ENCODE data around the gene GLB1L3. TPM values are rescaled to one million over a fixed set of nuclear protein-coding genes. Genes with fewer than 3 reads are reported as not detected.
"Not testable (repeated sequence)": the region's sequence is repeated elsewhere in the genome, so short reads cannot be mapped to it uniquely, and the experiment has no call there.

Gene GLB1L3
- polyA plus RNA-seq, 1 experiment: not detected

GRCh38 chr11:134312807-134313206 is 36.6 kb downstream of the GLB1L3 start:
- CTCF ChIA-PET: no interaction called here
- 0 out of 2 replicates have a peak, but pooled peaks cover 4% of the 10 kb centered on the region for H3K9me3 ChIP-seq (ENCODE audit: control insufficient read depth, insufficient read depth, low read length)
- H3K27me3 ChIP-seq (ENCODE audit: control insufficient read depth, insufficient read depth, low read length): no peaks in the 10 kb centered on the region
- no peak overlapping the region for H3K4me3 ChIP-seq (ENCODE audit: low read depth, low read length)
- no peak overlapping the region for H3K27ac ChIP-seq (ENCODE audit: low read depth, low read length)
- TF ChIP-seq, protein P1, sequence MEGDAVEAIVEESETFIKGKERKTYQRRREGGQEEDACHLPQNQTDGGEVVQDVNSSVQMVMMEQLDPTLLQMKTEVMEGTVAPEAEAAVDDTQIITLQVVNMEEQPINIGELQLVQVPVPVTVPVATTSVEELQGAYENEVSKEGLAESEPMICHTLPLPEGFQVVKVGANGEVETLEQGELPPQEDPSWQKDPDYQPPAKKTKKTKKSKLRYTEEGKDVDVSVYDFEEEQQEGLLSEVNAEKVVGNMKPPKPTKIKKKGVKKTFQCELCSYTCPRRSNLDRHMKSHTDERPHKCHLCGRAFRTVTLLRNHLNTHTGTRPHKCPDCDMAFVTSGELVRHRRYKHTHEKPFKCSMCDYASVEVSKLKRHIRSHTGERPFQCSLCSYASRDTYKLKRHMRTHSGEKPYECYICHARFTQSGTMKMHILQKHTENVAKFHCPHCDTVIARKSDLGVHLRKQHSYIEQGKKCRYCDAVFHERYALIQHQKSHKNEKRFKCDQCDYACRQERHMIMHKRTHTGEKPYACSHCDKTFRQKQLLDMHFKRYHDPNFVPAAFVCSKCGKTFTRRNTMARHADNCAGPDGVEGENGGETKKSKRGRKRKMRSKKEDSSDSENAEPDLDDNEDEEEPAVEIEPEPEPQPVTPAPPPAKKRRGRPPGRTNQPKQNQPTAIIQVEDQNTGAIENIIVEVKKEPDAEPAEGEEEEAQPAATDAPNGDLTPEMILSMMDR (IDR thresholded peaks at IDR 0.05; ENCODE audit: low read depth, low read length): no peak
- POLR2A ChIA-PET: no interaction called here
- no peak for DNase-seq (ENCODE audit: low read depth, low spot score)

GRCh38 chr11:134313379-134313778 is 37.2 kb downstream of the GLB1L3 start:
- CTCF ChIA-PET: no interaction called here
- POLR2A ChIA-PET: no interaction called here
- TF ChIP-seq, protein P1 (IDR thresholded peaks at IDR 0.05; ENCODE audit: low read depth, low read length): no peak
- H3K9me3 ChIP-seq (ENCODE audit: control insufficient read depth, insufficient read depth, low read length): 0 out of 2 replicates have a peak, but pooled peaks cover 4% of the 10 kb centered on the region
- H3K27me3 ChIP-seq (ENCODE audit: control insufficient read depth, insufficient read depth, low read length): no peaks in the 10 kb centered on the region
- no peak for DNase-seq (ENCODE audit: low read depth, low spot score)
- H3K4me3 ChIP-seq (ENCODE audit: low read depth, low read length): no peak overlapping the region
- H3K27ac ChIP-seq (ENCODE audit: low read depth, low read length): no peak overlapping the region

DNA sequence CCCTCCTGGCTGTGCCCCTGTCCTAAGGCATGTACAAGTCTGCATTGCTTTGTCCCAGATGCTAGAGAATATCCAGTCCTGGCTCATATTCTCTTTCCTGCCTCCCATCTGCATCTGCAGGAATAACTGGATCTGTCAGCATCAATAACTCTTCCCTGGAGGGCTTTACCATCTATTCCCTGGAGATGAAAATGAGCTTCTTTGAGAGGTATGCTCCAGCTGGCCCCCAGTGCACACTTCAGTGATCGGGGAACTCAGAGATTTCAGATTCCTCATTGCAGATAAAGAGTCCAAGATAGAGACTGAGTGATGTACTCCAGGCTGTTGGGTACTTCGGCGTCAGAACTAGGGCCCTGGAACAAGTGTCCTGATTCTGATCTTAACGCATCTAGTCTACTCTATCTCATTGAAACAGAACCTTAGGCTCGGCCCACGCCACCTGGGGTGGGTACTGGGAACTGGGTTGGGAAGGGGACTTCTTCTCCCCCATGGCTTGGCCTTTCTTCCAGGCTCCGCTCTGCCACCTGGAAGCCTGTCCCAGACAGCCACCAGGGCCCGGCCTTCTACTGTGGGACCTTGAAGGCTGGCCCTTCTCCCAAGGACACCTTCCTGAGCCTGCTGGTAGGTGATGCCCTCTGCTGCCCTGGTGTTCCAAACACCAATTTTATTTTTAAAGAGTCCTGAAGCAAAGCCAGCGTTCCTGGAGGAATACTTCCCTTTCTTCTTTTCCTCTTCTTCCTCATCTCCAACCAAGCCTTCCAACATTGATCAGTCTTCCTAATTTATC is 37.8 kb downstream of the GLB1L3 start:
- TF ChIP-seq, protein P1 (IDR thresholded peaks at IDR 0.05; ENCODE audit: low read depth, low read length): no peak
- DNase-seq (ENCODE audit: low read depth, low spot score): no peak
- H3K9me3 ChIP-seq (ENCODE audit: control insufficient read depth, insufficient read depth, low read length): 0 out of 2 replicates have a peak, but pooled peaks cover 4% of the 10 kb centered on the region
- H3K4me3 ChIP-seq (ENCODE audit: low read depth, low read length): no peak overlapping the region
- H3K27me3 ChIP-seq (ENCODE audit: control insufficient read depth, insufficient read depth, low read length): no peaks in the 10 kb centered on the region
- POLR2A ChIA-PET: no interaction called here
- no peak overlapping the region for H3K27ac ChIP-seq (ENCODE audit: low read depth, low read length)
- CTCF ChIA-PET: no interaction called here

- no peak for DNase-seq (ENCODE audit: low read depth, low spot score)
- Histone ChIP-seq H3K9me3 (ENCODE audit: control insufficient read depth, insufficient read depth, low read length) (0 out of 2 replicates have a peak, but pooled peaks cover 4% of the 10 kb centered on the region), H3K4me3 (ENCODE audit: low read depth, low read length) (no peak overlapping the region), H3K27me3 (ENCODE audit: control insufficient read depth, insufficient read depth, low read length) (no peaks in the 10 kb centered on the region), H3K27ac (ENCODE audit: low read depth, low read length) (no peak overlapping the region)
- POLR2A ChIA-PET: no interaction called here
- TF ChIP-seq, protein P1 (IDR thresholded peaks at IDR 0.05; ENCODE audit: low read depth, low read length): no peak
- CTCF ChIA-PET: no interaction called here
Observed at GRCh38 chr11:134317103-134317502, 40.9 kb downstream of the GLB1L3 start.

DNA sequence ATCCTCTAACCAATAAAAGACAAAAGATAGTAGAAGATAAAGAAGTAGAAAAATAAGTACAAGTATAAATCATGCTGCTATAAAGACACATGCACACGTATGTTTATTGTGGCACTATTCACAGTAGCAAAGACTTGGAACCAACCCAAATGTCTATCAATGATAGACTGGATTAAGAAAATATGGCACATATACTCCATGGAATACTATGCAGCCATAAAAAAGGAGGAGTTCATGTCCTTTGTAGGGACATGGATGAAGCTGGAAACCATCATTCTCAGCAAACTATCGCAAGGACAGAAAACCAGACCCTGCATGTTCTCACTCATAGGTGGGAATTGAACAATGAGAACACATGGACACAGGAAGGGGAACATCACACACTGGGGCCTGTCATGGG is 45.2 kb downstream of the GLB1L3 start:
- DNase-seq (ENCODE audit: low read depth, low spot score); H3K27ac ChIP-seq (ENCODE audit: low read depth, low read length); H3K4me3 ChIP-seq (ENCODE audit: low read depth, low read length); H3K27me3 ChIP-seq (ENCODE audit: control insufficient read depth, insufficient read depth, low read length); POLR2A ChIA-PET; CTCF ChIA-PET; H3K9me3 ChIP-seq (ENCODE audit: control insufficient read depth, insufficient read depth, low read length): not testable (repeated sequence)
